Measurements from ENCODE around the gene ZNF266.

The ZNF266 gene

DNA sequence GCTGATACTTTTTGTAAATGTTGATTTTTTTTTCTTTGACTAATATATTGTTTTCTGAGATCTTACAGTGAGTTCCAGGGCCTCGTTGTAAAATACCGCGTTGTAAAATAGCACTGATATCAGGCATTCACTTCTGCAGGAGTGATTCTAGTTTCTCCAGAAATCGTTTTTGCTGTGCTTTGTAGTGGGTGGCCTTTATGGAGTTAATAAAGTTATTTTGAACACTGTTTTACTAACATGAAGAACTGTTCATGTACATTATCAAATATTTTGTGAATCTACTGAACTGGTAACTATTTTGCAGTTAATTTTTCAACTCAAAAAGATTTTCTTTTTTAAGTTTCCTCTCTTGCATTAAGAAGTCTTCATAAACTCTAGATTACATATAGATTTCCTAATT, 985 bp upstream of the ZNF266 start:
- H3K27ac ChIP-seq (ENCODE audit: low read length) = no peak overlapping the region
- no peak overlapping the region for H3K9ac ChIP-seq (ENCODE audit: low read length)
- peaks cover 16% of the 10 kb centered on the region for H3K4me1 ChIP-seq (ENCODE audit: low read length)
- H3K9me3 ChIP-seq (ENCODE audit: insufficient read depth, low read length) = peaks cover 6% of the 10 kb centered on the region; the same call in 1 of the 2 replicates
- TF ChIP-seq, protein P1, sequence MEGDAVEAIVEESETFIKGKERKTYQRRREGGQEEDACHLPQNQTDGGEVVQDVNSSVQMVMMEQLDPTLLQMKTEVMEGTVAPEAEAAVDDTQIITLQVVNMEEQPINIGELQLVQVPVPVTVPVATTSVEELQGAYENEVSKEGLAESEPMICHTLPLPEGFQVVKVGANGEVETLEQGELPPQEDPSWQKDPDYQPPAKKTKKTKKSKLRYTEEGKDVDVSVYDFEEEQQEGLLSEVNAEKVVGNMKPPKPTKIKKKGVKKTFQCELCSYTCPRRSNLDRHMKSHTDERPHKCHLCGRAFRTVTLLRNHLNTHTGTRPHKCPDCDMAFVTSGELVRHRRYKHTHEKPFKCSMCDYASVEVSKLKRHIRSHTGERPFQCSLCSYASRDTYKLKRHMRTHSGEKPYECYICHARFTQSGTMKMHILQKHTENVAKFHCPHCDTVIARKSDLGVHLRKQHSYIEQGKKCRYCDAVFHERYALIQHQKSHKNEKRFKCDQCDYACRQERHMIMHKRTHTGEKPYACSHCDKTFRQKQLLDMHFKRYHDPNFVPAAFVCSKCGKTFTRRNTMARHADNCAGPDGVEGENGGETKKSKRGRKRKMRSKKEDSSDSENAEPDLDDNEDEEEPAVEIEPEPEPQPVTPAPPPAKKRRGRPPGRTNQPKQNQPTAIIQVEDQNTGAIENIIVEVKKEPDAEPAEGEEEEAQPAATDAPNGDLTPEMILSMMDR (IDR thresholded peaks at IDR 0.05; ENCODE audit: low read depth, low read length) = no peak
- TF ChIP-seq EZH2phosphoT487 (IDR thresholded peaks at IDR 0.05; ENCODE audit: low read depth) = no peak
- peaks cover 28% of the 10 kb centered on the region for H3K79me2 ChIP-seq (ENCODE audit: low read length)
- H3K36me3 ChIP-seq (replicated peaks; ENCODE audit: low read depth, low read length) = peaks cover 49% of the 10 kb centered on the region
- H4K20me1 ChIP-seq (ENCODE audit: insufficient read depth, low read length) = no peaks in the 10 kb centered on the region
- peak overlapping the region; percentile 93 for H3K4me3 ChIP-seq (ENCODE audit: low read length)
- no peaks in the 10 kb centered on the region for H3K27me3 ChIP-seq (ENCODE audit: low read depth, low read length)
- no peak overlapping the region for H2AFZ ChIP-seq (ENCODE audit: low read depth, low read length)
- peak overlapping the region; percentile 88 for H3K4me2 ChIP-seq (ENCODE audit: low read length)

DNA sequence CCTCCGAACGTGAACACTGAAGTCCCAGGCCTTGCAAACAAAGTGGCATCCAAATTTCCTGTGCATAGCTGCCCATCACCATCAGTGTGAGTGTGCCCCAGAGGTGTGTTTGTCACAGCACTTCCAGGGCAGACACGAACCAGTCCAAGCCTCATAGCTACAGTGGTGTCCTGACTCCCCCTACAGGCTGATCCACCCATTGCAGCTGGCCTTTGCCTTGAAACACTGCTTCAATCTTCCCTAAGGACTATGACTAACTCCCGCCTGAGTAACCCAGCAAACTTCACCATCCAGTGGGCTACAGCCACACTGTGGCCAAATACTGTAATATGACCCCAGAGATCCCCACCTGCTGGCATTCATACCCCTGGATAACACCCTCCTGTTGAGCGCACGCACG, 3.9 kb downstream of the ZNF266 start:
- Histone ChIP-seq H3K79me2 (ENCODE audit: low read length) (peaks cover 33% of the 10 kb centered on the region), H2AFZ (ENCODE audit: low read depth, low read length) (no peak overlapping the region), H3K27ac (ENCODE audit: low read length) (no peak overlapping the region), H3K9me3 (ENCODE audit: insufficient read depth, low read length) (no peaks in the 10 kb centered on the region), H3K4me3 (ENCODE audit: low read length) (no peak overlapping the region), H4K20me1 (ENCODE audit: insufficient read depth, low read length) (no peaks in the 10 kb centered on the region), H3K9ac (ENCODE audit: low read length) (no peak overlapping the region), H3K4me2 (ENCODE audit: low read length) (no peak overlapping the region), H3K27me3 (ENCODE audit: low read depth, low read length) (no peaks in the 10 kb centered on the region), H3K4me1 (ENCODE audit: low read length) (peaks cover 26% of the 10 kb centered on the region), H3K36me3 (replicated peaks; ENCODE audit: low read depth, low read length) (peaks cover 68% of the 10 kb centered on the region)
- TF ChIP-seq EZH2phosphoT487 (IDR thresholded peaks at IDR 0.05; ENCODE audit: low read depth) = no peak
- TF ChIP-seq, protein P1 (IDR thresholded peaks at IDR 0.05; ENCODE audit: low read depth, low read length) = peak; percentile 55

DNA sequence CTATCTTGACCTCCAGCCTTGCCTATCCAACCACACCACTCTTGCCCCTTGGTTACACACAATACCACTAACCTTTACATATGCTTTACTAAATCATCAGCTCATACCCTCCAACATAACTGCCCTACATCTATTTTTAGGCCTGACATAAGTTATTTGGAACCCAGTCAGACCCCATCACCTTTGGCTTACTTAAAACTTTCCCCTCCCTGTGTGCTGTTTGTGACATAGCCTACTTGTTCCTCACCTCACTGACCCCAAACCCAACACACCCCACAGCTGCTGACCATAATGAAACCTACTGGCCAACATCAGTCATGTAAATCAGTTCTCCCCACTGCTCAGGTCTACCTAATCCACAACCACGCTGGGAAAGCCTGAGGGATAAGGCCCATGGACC, 4.9 kb downstream of the ZNF266 start:
- H3K4me1 ChIP-seq (ENCODE audit: low read length) = peaks cover 19% of the 10 kb centered on the region

DNA sequence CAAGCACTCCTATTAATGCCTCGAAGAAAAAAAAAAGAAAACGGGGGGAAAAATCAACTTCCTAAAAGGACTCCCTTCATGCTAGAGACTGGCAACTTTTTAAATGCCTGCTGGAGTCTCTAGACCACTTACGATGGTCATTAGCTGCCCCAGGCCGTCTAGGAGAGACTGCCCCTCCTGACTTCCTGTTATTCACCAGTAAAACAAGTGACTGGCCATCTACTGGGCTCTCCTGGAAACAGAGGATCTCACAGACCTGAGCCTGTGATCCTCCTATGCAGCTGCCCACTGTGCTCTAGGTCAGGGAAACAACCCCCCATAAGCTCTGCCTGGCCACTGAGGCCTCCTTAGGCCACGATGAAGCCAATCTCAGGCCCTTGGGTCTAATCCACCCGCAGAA, 7.4 kb downstream of the ZNF266 start:
- Histone ChIP-seq H3K36me3 (replicated peaks; ENCODE audit: low read depth, low read length) (peaks cover 90% of the 10 kb centered on the region), H3K9me3 (ENCODE audit: insufficient read depth, low read length) (no peaks in the 10 kb centered on the region), H3K4me1 (ENCODE audit: low read length) (peaks cover 10% of the 10 kb centered on the region), H3K4me2 (ENCODE audit: low read length) (no peak overlapping the region), H3K27me3 (ENCODE audit: low read depth, low read length) (no peaks in the 10 kb centered on the region), H3K27ac (ENCODE audit: low read length) (no peak overlapping the region), H2AFZ (ENCODE audit: low read depth, low read length) (no peak overlapping the region), H3K79me2 (ENCODE audit: low read length) (0 out of 2 replicates have a peak, but pooled peaks cover 7% of the 10 kb centered on the region), H4K20me1 (ENCODE audit: insufficient read depth, low read length) (no peaks in the 10 kb centered on the region), H3K4me3 (ENCODE audit: low read length) (no peak overlapping the region), H3K9ac (ENCODE audit: low read length) (no peak overlapping the region)
- TF ChIP-seq, protein P1 (IDR thresholded peaks at IDR 0.05; ENCODE audit: low read depth, low read length) = no peak
- no peak for TF ChIP-seq EZH2phosphoT487 (IDR thresholded peaks at IDR 0.05; ENCODE audit: low read depth)

More for the DNA sequence above, 4.9 kb downstream of the ZNF266 start:
- no peaks in the 10 kb centered on the region for H4K20me1 ChIP-seq (ENCODE audit: insufficient read depth, low read length)
- no peak overlapping the region for H2AFZ ChIP-seq (ENCODE audit: low read depth, low read length)
- no peaks in the 10 kb centered on the region for H3K9me3 ChIP-seq (ENCODE audit: insufficient read depth, low read length)
- H3K9ac ChIP-seq (ENCODE audit: low read length) = no peak overlapping the region
- H3K4me2 ChIP-seq (ENCODE audit: low read length) = no peak overlapping the region
- H3K36me3 ChIP-seq (replicated peaks; ENCODE audit: low read depth, low read length) = peaks cover 74% of the 10 kb centered on the region
- TF ChIP-seq EZH2phosphoT487 (IDR thresholded peaks at IDR 0.05; ENCODE audit: low read depth) = no peak
- TF ChIP-seq, protein P1 (IDR thresholded peaks at IDR 0.05; ENCODE audit: low read depth, low read length) = no peak
- no peaks in the 10 kb centered on the region for H3K27me3 ChIP-seq (ENCODE audit: low read depth, low read length)
- no peak overlapping the region for H3K27ac ChIP-seq (ENCODE audit: low read length)
- H3K79me2 ChIP-seq (ENCODE audit: low read length) = peaks cover 23% of the 10 kb centered on the region
- no peak overlapping the region for H3K4me3 ChIP-seq (ENCODE audit: low read length)
